GM04504 (cell line): ENCODE results near the gene SHC3.

Source experiments
- DNase-seq: peaks from one replicate; pipeline ENCODE4 v3.0.0-alpha.2; 2012; ENCODE audit warnings: low read depth

The SHC3 gene

GRCh38 chr9:89052470-89053097, 126.0 kb downstream of the SHC3 start:
- DNase-seq = no peak

- DNase-seq = no peak
Observed at GRCh38 chr9:89051421-89052025, 127.1 kb downstream of the SHC3 start.

GRCh38 chr9:89049646-89050045, 129.0 kb downstream of the SHC3 start:
- DNase-seq = no peak

GRCh38 chr9:89048616-89049015, 130.0 kb downstream of the SHC3 start:
- DNase-seq = no peak

GRCh38 chr9:89047667-89048066, 131.0 kb downstream of the SHC3 start:
- DNase-seq = no peak

GRCh38 chr9:89046832-89047231, 131.8 kb downstream of the SHC3 start:
- DNase-seq = no peak

GRCh38 chr9:89044881-89045280, 133.7 kb downstream of the SHC3 start:
- no peak for DNase-seq

GRCh38 chr9:89044104-89044503, 134.5 kb downstream of the SHC3 start:
- no peak for DNase-seq

GRCh38 chr9:89042984-89043383, 135.6 kb downstream of the SHC3 start:
- no peak for DNase-seq

- no peak for DNase-seq
Observed at GRCh38 chr9:89039664-89040063, 139.0 kb downstream of the SHC3 start.

- DNase-seq = no peak
Observed at GRCh38 chr9:89039104-89039465, 139.5 kb downstream of the SHC3 start.

GRCh38 chr9:89038382-89039103, 140.1 kb downstream of the SHC3 start:
- peak; percentile 86 for DNase-seq

- DNase-seq = no peak
Observed at GRCh38 chr9:89037891-89038290, 140.7 kb downstream of the SHC3 start.

- no peak for DNase-seq
Observed at GRCh38 chr9:89037346-89037745, 141.3 kb downstream of the SHC3 start.

GRCh38 chr9:89036891-89037290, 141.7 kb downstream of the SHC3 start:
- DNase-seq = no peak

- DNase-seq = no peak
Observed at GRCh38 chr9:89036383-89036782, 142.2 kb downstream of the SHC3 start.

GRCh38 chr9:89032661-89033060, 146.0 kb downstream of the SHC3 start:
- DNase-seq = no peak

- DNase-seq = no peak
Observed at GRCh38 chr9:89032173-89032572, 146.4 kb downstream of the SHC3 start.

- DNase-seq = no peak
Observed at GRCh38 chr9:89029788-89030187, 148.8 kb downstream of the SHC3 start.

- no peak for DNase-seq
Observed at GRCh38 chr9:89026876-89027275, 151.7 kb downstream of the SHC3 start.

GRCh38 chr9:89025553-89025952, 153.1 kb downstream of the SHC3 start:
- DNase-seq = no peak

GRCh38 chr9:89024727-89025126, 153.9 kb downstream of the SHC3 start:
- no peak for DNase-seq

- no peak for DNase-seq
Observed at GRCh38 chr9:89023740-89024139, 154.9 kb downstream of the SHC3 start.

- DNase-seq = peak; percentile 43
Observed at GRCh38 chr9:89022902-89023301, 155.7 kb downstream of the SHC3 start.
